ENCODE data around the gene MYO9A. TPM values are rescaled to one million over a fixed set of nuclear protein-coding genes. Genes with fewer than 3 reads are reported as not detected.

Gene MYO9A
- total RNA-seq, 1 experiment from 2014 or later = 34.0 TPM

GRCh38 chr15:71813723-71814470, 304.1 kb downstream of the MYO9A start:
- POLR2A ChIA-PET (ENCODE audit: unreplicated experiment) = no interaction called here
- Histone ChIP-seq H3K4me3 (no peak overlapping the region), H3K9me2 (ENCODE audit: insufficient read depth) (no peaks in the 10 kb centered on the region), H3K27ac (no peak overlapping the region), H2AFZ (no peak overlapping the region), H3K4me1 (replicated peaks; ENCODE audit: insufficient read depth) (no peaks in the 10 kb centered on the region), H3K79me2 (ENCODE audit: low read depth) (no peaks in the 10 kb centered on the region), H3F3A (ENCODE audit: insufficient read depth, low read depth) (no peaks in the 10 kb centered on the region), H3K27me3 (ENCODE audit: insufficient read depth, low read depth) (no peaks in the 10 kb centered on the region), H3K36me3 (ENCODE audit: low read depth) (no peaks in the 10 kb centered on the region), H4K20me1 (ENCODE audit: insufficient read depth) (no peaks in the 10 kb centered on the region), H3K4me2 (no peak overlapping the region), H3K9me3 (ENCODE audit: insufficient read depth, low read depth) (no peaks in the 10 kb centered on the region)
- CTCF ChIA-PET = no interaction called here
- TF ChIP-seq CTCF (conservative IDR thresholded peaks at IDR 0.05) (no peak), EZH2 (IDR thresholded peaks at IDR 0.05; ENCODE audit: low read depth) (no peak)
- BruUV-seq (replicated peaks) = no TSS peak
- intact Hi-C loops (cut with micrococcal nuclease; ENCODE audit: unreplicated experiment) = no loop called here
- DNase-seq = no peak

- BruUV-seq (replicated peaks) = no TSS peak
- POLR2A ChIA-PET (ENCODE audit: unreplicated experiment) = no interaction called here
- no peak for DNase-seq
- H3K9me3 ChIP-seq (ENCODE audit: insufficient read depth, low read depth) = no peaks in the 10 kb centered on the region
- TF ChIP-seq CTCF (conservative IDR thresholded peaks at IDR 0.05) (no peak), EZH2 (IDR thresholded peaks at IDR 0.05; ENCODE audit: low read depth) (no peak)
- H3K79me2 ChIP-seq (ENCODE audit: low read depth) = no peaks in the 10 kb centered on the region
- H3K4me2 ChIP-seq = no peak overlapping the region
- H3K9me2 ChIP-seq (ENCODE audit: insufficient read depth) = no peaks in the 10 kb centered on the region
- no peaks in the 10 kb centered on the region for H3K4me1 ChIP-seq (replicated peaks; ENCODE audit: insufficient read depth)
- no peak overlapping the region for H3K27ac ChIP-seq
- H3K36me3 ChIP-seq (ENCODE audit: low read depth) = no peaks in the 10 kb centered on the region
- H3K4me3 ChIP-seq = no peak overlapping the region
- CTCF ChIA-PET = no interaction called here
- H3K27me3 ChIP-seq (ENCODE audit: insufficient read depth, low read depth) = no peaks in the 10 kb centered on the region
- intact Hi-C loops (cut with micrococcal nuclease; ENCODE audit: unreplicated experiment) = no loop called here
- H3F3A ChIP-seq (ENCODE audit: insufficient read depth, low read depth) = no peaks in the 10 kb centered on the region
- H4K20me1 ChIP-seq (ENCODE audit: insufficient read depth) = no peaks in the 10 kb centered on the region
- H2AFZ ChIP-seq = no peak overlapping the region
Measured at GRCh38 chr15:71812966-71813722, 304.8 kb downstream of the MYO9A start.

GRCh38 chr15:71811752-71812735, 305.9 kb downstream of the MYO9A start:
- Histone ChIP-seq H3K27ac (no peak overlapping the region), H3K4me1 (replicated peaks; ENCODE audit: insufficient read depth) (no peaks in the 10 kb centered on the region), H3K4me2 (no peak overlapping the region), H4K20me1 (ENCODE audit: insufficient read depth) (no peaks in the 10 kb centered on the region), H3K4me3 (no peak overlapping the region), H3K9me3 (ENCODE audit: insufficient read depth, low read depth) (no peaks in the 10 kb centered on the region), H3K27me3 (ENCODE audit: insufficient read depth, low read depth) (no peaks in the 10 kb centered on the region), H3F3A (ENCODE audit: insufficient read depth, low read depth) (no peaks in the 10 kb centered on the region), H3K9me2 (ENCODE audit: insufficient read depth) (no peaks in the 10 kb centered on the region), H3K79me2 (ENCODE audit: low read depth) (no peaks in the 10 kb centered on the region), H2AFZ (no peak overlapping the region), H3K36me3 (ENCODE audit: low read depth) (no peaks in the 10 kb centered on the region)
- ChIA-PET CTCF (no interaction called here), POLR2A (ENCODE audit: unreplicated experiment) (no interaction called here)
- BruUV-seq (replicated peaks) = no TSS peak
- DNase-seq = no peak
- intact Hi-C loops (cut with micrococcal nuclease; ENCODE audit: unreplicated experiment) = no loop called here
- TF ChIP-seq EZH2 (IDR thresholded peaks at IDR 0.05; ENCODE audit: low read depth) = no peak
- TF ChIP-seq CTCF (conservative IDR thresholded peaks at IDR 0.05) = no peak
